Liver (tissue), 3 donors: ENCODE measurements around the gene SH3PXD2A.
A peak's percentile ranks its signal among the peaks of the same experiment; 100 is the strongest.

ENCODE experiments used
- EGR1 ChIP-seq, 2 donors: IDR thresholded peaks; 2 replicates each; pipeline ENCODE4 v1.6.1; 2016 to 2018; ENCODE audit warnings: antibody characterized with exemption in 2 of 2, low read depth in 2 of 2
- FOXA1 ChIP-seq: IDR thresholded peaks from 2 replicates; pipeline ENCODE4 v1.6.1; 2016; ENCODE audit warnings: antibody characterized with exemption
- JUND ChIP-seq, 2 donors: IDR thresholded peaks; 2 replicates each; pipeline ENCODE4 v1.6.1; 2016; ENCODE audit warnings: antibody characterized with exemption in 2 of 2
- RXRA ChIP-seq, 2 donors: IDR thresholded peaks; 2 replicates each; pipeline ENCODE4 v1.6.1; 2017 to 2018; ENCODE audit warnings: antibody characterized with exemption in 2 of 2, mild to moderate bottlenecking in 1 of 2
- TF ChIP-seq, protein P1 (sequence below): fragments of 150-350 bp; IDR thresholded peaks from 2 replicates; pipeline ENCODE4 v1.5.1; 2017; ENCODE audit warnings: improper control_type of control experiment, low read depth, low read length; ENCODE audit not compliant: missing input control
- TF ChIP-seq, protein P2 (sequence below): IDR thresholded peaks from 2 replicates; pipeline ENCODE4 v1.6.1; 2016; ENCODE audit warnings: antibody characterized with exemption
- donor health status: healthy.
- donor health status: healthy.

- TF ChIP-seq, protein P1, sequence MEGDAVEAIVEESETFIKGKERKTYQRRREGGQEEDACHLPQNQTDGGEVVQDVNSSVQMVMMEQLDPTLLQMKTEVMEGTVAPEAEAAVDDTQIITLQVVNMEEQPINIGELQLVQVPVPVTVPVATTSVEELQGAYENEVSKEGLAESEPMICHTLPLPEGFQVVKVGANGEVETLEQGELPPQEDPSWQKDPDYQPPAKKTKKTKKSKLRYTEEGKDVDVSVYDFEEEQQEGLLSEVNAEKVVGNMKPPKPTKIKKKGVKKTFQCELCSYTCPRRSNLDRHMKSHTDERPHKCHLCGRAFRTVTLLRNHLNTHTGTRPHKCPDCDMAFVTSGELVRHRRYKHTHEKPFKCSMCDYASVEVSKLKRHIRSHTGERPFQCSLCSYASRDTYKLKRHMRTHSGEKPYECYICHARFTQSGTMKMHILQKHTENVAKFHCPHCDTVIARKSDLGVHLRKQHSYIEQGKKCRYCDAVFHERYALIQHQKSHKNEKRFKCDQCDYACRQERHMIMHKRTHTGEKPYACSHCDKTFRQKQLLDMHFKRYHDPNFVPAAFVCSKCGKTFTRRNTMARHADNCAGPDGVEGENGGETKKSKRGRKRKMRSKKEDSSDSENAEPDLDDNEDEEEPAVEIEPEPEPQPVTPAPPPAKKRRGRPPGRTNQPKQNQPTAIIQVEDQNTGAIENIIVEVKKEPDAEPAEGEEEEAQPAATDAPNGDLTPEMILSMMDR = peak; percentile 75
- TF ChIP-seq RXRA (IDR thresholded peaks at IDR 0.05) (no peak), JUND (IDR thresholded peaks at IDR 0.05) (no peak), FOXA1 (no peak), EGR1 (IDR thresholded peaks at IDR 0.05; ENCODE audit: low read depth in 2 of 2) (no peak)
- TF ChIP-seq, protein P2, sequence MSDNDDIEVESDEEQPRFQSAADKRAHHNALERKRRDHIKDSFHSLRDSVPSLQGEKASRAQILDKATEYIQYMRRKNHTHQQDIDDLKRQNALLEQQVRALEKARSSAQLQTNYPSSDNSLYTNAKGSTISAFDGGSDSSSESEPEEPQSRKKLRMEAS = no peak
These were observed 4.0 kb upstream of the SH3PXD2A start for GRCh38 chr10:103859161-103860086.
